ENCODE data around the gene CCDC88C.

CCDC88C gene

GRCh38 chr14:91286530-91286937 is 131.1 kb downstream of the CCDC88C start:
- DNase-seq (ENCODE audit: low read depth) = peak; percentile 70

GRCh38 chr14:91284791-91285548 is 132.7 kb downstream of the CCDC88C start:
- no peak for DNase-seq (ENCODE audit: low read depth)

GRCh38 chr14:91284146-91284790 is 133.4 kb downstream of the CCDC88C start:
- DNase-seq (ENCODE audit: low read depth) = no peak

GRCh38 chr14:91283666-91284065 is 134.0 kb downstream of the CCDC88C start:
- DNase-seq (ENCODE audit: low read depth) = no peak

- no peak for DNase-seq (ENCODE audit: low read depth)
These were observed 134.5 kb downstream of the CCDC88C start for GRCh38 chr14:91282954-91283645.

GRCh38 chr14:91281346-91281745 is 136.3 kb downstream of the CCDC88C start:
- no peak for DNase-seq (ENCODE audit: low read depth)

- no peak for DNase-seq (ENCODE audit: low read depth)
These were observed 137.5 kb downstream of the CCDC88C start for GRCh38 chr14:91280129-91280528.

- DNase-seq (ENCODE audit: low read depth) = no peak
These were observed 138.3 kb downstream of the CCDC88C start for GRCh38 chr14:91279354-91279753.

- DNase-seq (ENCODE audit: low read depth) = no peak
These were observed 139.3 kb downstream of the CCDC88C start for GRCh38 chr14:91278383-91278715.

GRCh38 chr14:91277546-91278382 is 139.9 kb downstream of the CCDC88C start:
- DNase-seq (ENCODE audit: low read depth) = no peak

- no peak for DNase-seq (ENCODE audit: low read depth)
These were observed 142.8 kb downstream of the CCDC88C start for GRCh38 chr14:91274796-91275195.

- DNase-seq (ENCODE audit: low read depth) = no peak
These were observed 143.7 kb downstream of the CCDC88C start for GRCh38 chr14:91273885-91274273.

- no peak for DNase-seq (ENCODE audit: low read depth)
These were observed 144.2 kb downstream of the CCDC88C start for GRCh38 chr14:91273273-91273884.

GRCh38 chr14:91272341-91273272 is 145.0 kb downstream of the CCDC88C start:
- no peak for DNase-seq (ENCODE audit: low read depth)

- no peak for DNase-seq (ENCODE audit: low read depth)
These were observed 146.0 kb downstream of the CCDC88C start for GRCh38 chr14:91271639-91272038.

- DNase-seq (ENCODE audit: low read depth) = no peak
These were observed 147.0 kb downstream of the CCDC88C start for GRCh38 chr14:91270619-91271018.

- no peak for DNase-seq (ENCODE audit: low read depth)
These were observed 147.4 kb downstream of the CCDC88C start for GRCh38 chr14:91270188-91270587.

GRCh38 chr14:91269076-91269991 is 148.3 kb downstream of the CCDC88C start:
- DNase-seq (ENCODE audit: low read depth) = no peak

GRCh38 chr14:91267965-91268437 is 149.6 kb downstream of the CCDC88C start:
- DNase-seq (ENCODE audit: low read depth) = no peak
